HL-60 (cell line): ENCODE data around the gene TBL1X.

Experiments used
- CTCF ChIP-seq: IDR thresholded peaks from one replicate; pipeline ENCODE4 v1.5.1; 2011; ENCODE audit warnings: low read length, control low read depth, inconsistent platforms; ENCODE audit not compliant: insufficient read depth
- POLR2AphosphoS5 ChIP-seq: IDR thresholded peaks from 2 replicates; pipeline ENCODE4 v1.6.1; 2012; ENCODE audit warnings: low read depth

DNA sequence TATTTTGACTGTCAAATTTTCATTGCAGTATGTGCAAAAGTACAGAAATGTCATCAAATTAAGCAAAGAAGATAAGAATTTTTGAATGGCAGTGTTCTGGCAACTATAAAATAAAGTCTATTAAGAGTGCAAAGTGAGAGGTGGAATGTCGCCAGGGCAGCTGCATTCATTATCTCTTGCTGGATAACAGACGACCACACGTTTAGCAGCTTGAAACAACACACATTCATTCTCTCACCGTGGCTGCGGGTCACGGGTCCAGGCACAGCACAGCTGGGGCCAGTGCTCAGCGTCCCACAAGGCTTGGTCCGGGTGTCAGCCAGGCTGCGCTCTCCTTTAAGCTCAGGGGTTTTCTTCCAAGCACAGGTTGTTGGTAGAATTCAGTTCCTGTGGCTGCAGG, 186.9 kb downstream of the TBL1X start:
- TF ChIP-seq POLR2AphosphoS5 (no peak), CTCF (no peak)
